ENCODE results near the gene LEF1.

LEF1 gene

DNA sequence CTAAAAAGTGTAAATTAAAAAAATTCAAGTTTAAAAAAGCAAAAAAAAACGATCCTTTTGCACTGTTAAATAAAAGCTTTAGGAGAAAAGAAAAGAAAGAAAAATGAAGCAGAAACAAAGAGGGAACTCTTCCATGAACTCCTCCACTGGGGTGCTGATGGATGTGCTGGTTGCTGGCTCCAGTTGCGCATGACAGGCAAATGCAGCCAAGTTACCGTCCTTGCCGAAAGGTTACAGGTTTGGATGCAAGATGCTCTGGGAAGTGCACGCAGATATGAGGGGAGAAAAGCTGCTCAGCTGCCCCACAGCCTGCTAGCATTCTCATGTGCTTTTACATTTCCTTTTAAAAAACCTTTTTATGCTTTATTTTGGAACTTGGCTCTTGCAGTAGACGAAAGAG, 120.6 kb downstream of the LEF1 start:
- no peak for TF ChIP-seq ZFX (IDR thresholded peaks at IDR 0.05; ENCODE audit: borderline replicate concordance)
- H3K27ac ChIP-seq, result no peak overlapping the region

DNA sequence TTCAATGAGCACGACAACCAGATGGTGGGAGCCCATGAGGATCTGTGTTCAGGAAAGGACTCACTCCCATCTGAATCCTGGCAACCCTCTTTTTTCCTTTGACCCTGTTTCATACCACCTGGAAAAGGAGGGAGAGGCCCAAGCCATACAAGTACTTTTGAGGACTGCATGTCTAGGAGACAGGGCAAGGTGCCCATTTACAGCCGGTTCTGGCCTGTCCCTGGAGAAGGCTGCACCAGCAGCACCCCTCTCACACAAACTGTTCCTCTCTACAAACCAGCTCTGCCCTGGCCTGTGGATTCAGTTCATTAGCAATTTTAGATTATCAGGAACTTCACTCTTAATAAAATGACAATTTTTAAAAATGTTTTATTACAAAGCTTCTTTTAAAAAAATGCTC, 121.5 kb downstream of the LEF1 start:
- H3K27ac ChIP-seq, result no peak overlapping the region
- TF ChIP-seq ZFX (IDR thresholded peaks at IDR 0.05; ENCODE audit: borderline replicate concordance), result no peak
- TF ChIP-seq, protein P1, sequence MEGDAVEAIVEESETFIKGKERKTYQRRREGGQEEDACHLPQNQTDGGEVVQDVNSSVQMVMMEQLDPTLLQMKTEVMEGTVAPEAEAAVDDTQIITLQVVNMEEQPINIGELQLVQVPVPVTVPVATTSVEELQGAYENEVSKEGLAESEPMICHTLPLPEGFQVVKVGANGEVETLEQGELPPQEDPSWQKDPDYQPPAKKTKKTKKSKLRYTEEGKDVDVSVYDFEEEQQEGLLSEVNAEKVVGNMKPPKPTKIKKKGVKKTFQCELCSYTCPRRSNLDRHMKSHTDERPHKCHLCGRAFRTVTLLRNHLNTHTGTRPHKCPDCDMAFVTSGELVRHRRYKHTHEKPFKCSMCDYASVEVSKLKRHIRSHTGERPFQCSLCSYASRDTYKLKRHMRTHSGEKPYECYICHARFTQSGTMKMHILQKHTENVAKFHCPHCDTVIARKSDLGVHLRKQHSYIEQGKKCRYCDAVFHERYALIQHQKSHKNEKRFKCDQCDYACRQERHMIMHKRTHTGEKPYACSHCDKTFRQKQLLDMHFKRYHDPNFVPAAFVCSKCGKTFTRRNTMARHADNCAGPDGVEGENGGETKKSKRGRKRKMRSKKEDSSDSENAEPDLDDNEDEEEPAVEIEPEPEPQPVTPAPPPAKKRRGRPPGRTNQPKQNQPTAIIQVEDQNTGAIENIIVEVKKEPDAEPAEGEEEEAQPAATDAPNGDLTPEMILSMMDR (IDR thresholded peaks at IDR 0.05), result no peak

DNA sequence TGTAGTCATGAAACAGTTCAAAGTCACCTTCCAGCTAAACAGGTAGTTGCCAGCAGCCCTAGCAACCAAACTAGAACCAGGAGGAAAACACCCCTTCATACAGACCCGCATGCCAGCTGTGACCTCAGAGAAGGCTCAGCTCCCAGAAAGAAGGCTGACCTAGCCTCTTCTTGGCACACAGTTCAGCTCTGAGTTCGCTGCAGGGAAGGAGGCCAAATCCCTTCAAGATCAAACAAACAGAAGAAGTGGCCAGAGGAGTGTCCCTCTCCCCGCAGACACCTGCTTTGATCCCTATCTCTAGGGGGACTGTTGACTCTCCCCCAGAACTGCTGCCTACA, 123.1 kb downstream of the LEF1 start:
- H3K27ac ChIP-seq, result peak overlapping the region; percentile 21
- TF ChIP-seq ZFX (IDR thresholded peaks at IDR 0.05; ENCODE audit: borderline replicate concordance), result no peak
- TF ChIP-seq, protein P1 (IDR thresholded peaks at IDR 0.05), result no peak

DNA sequence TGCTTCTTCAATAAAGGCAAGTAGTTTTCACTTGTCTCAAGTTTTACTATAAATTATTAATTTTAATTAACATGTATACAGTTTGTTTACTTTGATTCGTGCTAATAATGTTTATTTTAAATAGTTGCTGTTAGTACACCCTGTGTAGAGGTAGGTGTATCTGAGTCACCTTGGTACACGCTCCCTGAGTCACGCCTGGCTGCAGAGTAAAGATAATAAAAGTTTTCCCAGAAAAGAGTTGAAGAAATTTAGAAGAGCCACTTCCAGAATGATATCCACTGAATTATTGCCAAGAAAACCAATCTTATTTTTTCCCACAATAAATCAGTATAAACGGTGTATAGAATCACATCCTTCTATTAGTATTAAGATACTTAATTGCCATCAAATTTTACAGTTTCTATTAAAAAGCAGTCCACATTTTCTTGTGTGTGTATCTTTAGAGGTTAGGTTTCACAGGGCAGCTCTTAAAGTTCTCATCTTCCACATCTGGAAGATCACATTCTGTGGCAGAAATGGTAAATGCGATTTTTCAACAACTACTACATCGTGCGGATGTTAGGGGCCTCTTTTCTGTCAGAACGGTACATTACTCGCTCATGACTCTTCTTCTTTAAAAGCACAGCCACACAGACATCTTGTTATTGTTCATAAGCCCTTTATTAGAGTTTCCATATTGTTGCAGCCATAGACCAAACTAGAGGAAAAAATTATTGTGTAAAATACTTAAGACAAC, 123.6 kb downstream of the LEF1 start:
- TF ChIP-seq ZFX (IDR thresholded peaks at IDR 0.05; ENCODE audit: borderline replicate concordance), result no peak
- TF ChIP-seq, protein P1 (IDR thresholded peaks at IDR 0.05), result no peak
- peak overlapping the region; percentile 21 for H3K27ac ChIP-seq

DNA sequence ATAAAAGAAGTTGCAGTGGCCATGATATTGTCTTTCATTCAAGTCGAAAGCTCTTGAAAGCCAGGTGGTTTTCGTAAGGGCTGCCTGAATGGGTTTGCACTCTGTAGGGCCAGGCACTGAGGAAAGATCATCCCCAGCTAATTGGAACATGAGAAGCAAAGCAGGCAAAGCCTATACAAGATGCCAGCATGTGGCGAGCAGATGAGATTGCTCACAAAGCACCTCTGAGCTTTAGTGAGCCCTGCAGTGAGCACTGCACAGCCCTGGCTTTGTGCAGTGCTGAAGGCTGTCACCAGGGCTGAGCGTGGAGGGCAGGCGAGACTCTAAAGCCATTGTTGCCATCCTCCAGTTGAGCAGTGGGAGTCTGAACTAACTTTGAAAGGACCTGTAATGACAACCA, 125.2 kb downstream of the LEF1 start:
- no peak overlapping the region for H3K27ac ChIP-seq
- TF ChIP-seq, protein P1 (IDR thresholded peaks at IDR 0.05), result no peak
- no peak for TF ChIP-seq ZFX (IDR thresholded peaks at IDR 0.05; ENCODE audit: borderline replicate concordance)

DNA sequence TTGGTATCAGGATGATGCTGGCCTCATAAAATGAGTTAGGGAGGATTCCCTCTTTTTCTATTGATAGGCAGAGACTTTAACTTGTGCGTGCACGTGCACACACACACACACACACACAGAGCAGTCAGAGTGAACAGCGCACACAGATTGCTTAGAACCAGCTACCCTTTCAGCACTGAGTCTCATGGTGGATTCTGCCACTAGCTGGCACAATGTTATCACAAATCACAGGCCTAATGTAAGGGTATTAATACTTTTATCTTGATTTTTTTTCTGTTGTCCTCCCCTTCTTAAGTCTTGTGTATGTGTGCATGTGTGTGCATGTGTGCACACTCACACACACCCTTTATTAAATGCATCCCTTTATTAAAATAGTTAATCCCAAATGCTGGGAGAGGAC, 125.8 kb downstream of the LEF1 start:
- TF ChIP-seq, protein P1 (IDR thresholded peaks at IDR 0.05), result peak; percentile 1; the same call in 1 of the 2 replicates
- TF ChIP-seq ZFX (IDR thresholded peaks at IDR 0.05; ENCODE audit: borderline replicate concordance), result no peak
- no peak overlapping the region for H3K27ac ChIP-seq

DNA sequence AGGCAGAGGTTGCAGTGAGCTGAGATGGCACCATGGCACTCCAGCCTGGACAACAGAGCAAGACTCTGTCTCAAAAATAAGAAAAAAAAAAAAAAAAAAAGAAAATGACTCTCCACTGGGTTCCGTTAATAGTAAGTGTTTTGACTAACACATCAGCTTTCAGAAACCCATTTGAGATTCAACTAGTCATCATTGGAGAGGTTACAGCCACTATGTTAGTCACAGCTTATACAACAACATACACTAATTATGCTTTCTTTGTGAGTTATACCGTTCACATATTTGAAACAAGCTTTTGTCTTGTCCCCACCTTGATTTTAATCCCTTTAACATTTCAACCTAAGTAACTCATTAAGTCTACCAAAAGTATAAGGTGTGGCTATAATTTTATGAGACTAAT, 130.8 kb downstream of the LEF1 start:
- TF ChIP-seq, protein P1 (IDR thresholded peaks at IDR 0.05), result no peak
- no peak for TF ChIP-seq ZFX (IDR thresholded peaks at IDR 0.05; ENCODE audit: borderline replicate concordance)
- H3K27ac ChIP-seq, result no peak overlapping the region

DNA sequence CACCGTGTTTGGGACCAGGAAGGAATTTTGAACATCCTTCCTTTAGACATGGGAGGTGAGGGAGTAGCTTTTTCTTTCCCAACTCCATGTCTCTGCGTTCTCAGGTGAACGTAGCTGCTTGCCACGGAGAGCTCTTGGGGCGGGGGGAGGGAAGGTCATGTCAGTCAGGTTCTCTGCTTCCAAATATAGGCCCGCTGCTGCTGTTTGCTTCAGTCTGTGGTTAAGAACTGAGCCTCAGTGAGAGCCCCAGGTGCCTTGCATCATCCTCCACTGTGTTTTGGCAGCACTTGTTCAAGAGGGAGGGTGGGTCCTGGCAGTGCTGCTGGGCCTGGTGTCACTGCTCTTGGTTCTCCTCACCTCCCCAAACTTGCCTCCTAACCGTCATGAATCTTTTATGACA, 132.5 kb downstream of the LEF1 start:
- no peak overlapping the region for H3K27ac ChIP-seq
- TF ChIP-seq ZFX (IDR thresholded peaks at IDR 0.05; ENCODE audit: borderline replicate concordance), result no peak
- TF ChIP-seq, protein P1 (IDR thresholded peaks at IDR 0.05), result no peak

Data from 22Rv1 (cell line).